NCI-H2171 (cell line): ENCODE results near the gene BAG5.

Source experiments
- DNase-seq: peaks from one replicate; lab custom pipeline; 2025; lab: John Stamatoyannopoulos, UW

The BAG5 gene, protein sequence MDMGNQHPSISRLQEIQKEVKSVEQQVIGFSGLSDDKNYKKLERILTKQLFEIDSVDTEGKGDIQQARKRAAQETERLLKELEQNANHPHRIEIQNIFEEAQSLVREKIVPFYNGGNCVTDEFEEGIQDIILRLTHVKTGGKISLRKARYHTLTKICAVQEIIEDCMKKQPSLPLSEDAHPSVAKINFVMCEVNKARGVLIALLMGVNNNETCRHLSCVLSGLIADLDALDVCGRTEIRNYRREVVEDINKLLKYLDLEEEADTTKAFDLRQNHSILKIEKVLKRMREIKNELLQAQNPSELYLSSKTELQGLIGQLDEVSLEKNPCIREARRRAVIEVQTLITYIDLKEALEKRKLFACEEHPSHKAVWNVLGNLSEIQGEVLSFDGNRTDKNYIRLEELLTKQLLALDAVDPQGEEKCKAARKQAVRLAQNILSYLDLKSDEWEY

DNA sequence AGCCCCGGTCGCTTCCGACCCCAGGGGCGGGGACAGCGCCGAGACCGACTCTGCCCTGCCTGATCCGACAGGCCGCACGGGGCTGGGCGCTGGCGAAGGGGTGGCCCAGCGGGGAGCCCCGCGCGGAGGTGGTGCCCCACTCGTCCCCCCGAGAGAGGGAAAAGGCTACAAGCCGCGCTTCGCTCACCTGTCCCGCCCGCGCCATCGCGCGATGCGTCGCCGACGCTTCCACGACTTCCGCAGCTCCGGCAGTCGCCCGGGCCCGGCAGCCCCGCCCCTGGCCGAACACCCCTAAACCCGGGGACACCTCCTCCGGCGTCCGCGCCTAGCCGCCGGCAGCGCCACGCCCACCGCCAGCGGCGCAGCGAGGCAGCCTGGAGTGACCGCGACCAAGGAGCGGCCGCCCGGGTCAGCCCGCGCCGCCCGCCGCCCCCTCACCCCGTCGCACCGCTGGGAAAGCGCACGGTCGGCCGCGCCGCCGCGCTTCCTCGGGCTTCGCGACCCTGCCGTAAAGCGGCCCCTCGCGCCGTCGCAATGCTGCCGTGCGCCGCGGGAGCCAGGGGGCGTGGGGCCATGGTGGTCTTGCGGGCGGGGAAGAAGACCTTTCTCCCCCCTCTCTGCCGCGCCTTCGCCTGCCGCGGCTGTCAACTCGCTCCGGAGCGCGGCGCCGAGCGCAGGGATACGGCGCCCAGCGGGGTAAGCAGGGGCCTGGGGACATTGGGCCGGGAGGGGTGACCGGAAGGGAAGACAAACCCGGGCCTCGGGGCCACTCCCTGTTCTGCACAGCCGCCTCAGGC lies at the start of gene BAG5, which contains the start of gene COA8:
Gene BAG5, minus strand, starts transcription at position 229 of the 797 bp plus-strand sequence. CDS start 1,493 bp downstream, outside the sequence.
Gene COA8, plus strand, starts transcription at position 532 of the 797 bp plus-strand sequence. Its CDS starts 42 bp downstream, at position 574.
- DNase-seq, result peak; percentile 88

- DNase-seq, result no peak
Observed at GRCh38 chr14:103611215-103611614, 48.8 kb upstream of the BAG5 start.

DNA sequence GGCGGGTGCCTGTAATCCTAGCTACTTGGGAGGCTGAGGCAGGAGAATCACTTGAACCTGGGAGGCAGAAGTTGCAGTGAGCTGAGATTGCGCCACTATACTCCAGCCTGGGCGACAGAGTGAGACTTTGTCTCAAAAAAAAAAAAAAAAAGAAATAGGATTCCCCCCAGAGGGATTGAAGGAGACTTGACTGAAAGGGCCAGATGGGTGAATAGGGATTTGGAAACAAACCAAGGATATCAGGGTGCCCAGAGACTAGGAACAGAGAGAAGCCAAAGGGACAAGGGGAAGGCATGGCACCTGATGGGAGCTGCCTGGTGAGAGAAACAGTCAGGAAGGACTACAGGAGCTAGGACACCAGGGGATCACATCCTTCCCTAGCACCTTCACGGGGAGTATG lies 46.6 kb upstream of the BAG5 start:
- DNase-seq, result peak; percentile 90

DNA sequence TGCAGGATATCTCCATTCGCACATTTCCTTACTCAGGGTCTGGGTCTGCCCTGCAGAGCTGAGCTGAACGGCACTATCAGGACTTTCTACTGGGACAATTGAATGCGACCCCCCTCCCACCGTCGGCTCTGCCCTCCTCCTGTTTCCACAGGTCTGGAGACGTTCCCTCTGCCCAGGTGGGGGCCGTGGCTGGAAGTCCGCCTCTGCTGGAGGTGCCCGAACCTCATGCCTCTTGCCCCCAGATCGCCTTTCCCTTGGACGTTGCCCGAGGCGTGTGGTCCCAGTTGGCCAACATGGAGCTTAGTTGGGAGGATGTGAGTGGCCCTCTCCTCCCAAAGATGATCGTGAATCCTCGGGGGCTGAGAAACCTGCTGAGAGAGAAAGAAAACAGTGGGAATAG lies 45.4 kb upstream of the BAG5 start:
- no peak for DNase-seq

- peak; percentile 90 for DNase-seq
Observed at GRCh38 chr14:103606963-103607668, 44.7 kb upstream of the BAG5 start.

GRCh38 chr14:103604620-103605019 lies 42.2 kb upstream of the BAG5 start:
- no peak for DNase-seq

DNA sequence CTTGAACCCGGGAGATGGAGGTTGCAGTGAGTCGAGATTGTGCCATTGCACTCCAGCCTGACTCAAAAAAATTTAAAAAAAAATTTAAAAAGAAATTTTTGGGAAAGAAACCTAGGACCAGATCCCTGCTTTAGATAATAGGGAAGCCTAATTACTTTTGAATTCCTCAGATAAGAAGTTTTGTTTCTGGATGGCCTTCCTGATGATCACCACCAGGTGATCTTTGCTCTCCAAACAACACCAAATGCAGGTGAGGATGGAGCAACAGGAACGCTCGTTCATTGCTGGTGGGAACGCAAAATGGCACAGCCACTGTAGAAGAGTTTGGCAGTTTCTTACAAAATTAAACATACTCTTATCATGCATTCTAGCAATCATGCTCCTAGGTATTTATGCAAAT lies 38.0 kb upstream of the BAG5 start:
- no peak for DNase-seq

DNA sequence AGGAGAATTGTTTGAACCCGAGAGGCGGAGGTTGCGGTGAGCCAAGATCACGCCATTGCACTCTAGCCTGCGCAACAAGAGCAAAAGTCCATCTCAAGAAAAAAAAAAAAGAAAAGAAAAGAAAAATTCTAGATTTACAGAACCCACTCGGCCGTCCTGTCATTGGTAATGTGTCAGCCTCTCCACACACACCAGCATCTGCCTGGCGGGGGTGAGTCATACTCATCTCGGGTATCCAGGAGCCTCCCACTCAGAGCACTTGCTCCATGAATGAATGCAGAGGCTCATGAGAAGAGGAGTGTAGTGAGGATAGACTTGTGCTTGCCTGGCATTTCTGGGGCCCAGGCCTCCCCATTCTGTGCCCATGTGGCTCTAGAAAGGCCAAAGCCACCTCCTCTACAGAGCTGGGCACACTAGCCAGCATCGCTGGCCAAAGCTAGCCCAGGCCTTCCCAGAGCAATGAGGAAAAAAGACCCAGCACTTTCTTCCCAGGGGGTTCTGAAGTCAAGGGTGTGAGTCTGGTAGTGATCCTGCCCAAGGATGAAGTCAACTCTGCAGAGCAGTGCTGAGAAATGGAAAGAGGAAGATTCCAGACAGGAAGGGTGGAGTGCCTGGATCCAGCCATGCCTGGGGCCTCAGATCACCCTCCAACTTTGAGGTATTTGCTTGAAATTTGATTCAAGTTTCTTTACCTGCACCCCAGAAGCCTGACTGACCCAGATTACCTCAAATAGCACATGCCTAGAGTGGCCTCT lies 35.3 kb upstream of the BAG5 start:
- peak; percentile 50 for DNase-seq

GRCh38 chr14:103594265-103594664 lies 31.8 kb upstream of the BAG5 start:
- peak; percentile 78 for DNase-seq

GRCh38 chr14:103593577-103593976 lies 31.1 kb upstream of the BAG5 start:
- DNase-seq, result no peak

GRCh38 chr14:103584326-103584915 lies 22.0 kb upstream of the BAG5 start:
- DNase-seq, result no peak

DNA sequence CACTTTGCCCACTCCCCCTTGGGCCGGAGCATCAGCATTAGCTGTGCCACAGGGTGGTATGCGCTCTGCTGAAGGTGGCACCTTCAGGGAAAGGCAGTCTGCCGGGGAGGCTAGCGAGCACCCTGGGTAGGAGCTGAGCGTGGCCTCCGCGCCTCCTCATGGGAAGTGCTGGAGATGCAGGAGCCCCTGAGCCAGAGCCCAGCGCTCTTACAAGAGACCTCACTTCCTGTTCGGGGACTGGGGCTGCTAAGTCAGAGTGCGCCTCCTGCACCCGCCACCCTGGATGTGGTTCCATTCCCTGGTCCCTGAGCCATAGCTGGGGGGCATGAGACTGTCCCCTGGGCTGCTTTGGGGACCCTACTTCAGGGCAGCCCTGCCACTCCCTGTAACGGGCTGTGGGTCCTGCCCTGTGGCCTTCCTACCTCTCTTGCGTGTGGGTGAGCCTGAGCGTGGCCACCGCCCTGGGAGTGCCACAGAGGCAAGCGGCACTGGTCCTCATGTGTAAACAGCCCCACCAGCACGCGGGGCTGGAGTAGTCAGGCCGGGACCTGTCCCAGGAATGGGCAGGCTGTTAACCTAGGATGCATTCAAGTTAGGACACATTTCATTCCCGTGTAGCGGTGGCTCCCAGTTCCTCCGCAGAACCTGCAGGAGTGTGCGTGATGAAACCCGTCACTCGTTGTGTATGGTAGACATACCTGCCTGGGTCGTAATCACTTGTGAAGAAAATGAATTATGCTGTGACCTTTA lies 19.7 kb upstream of the BAG5 start:
- DNase-seq, result no peak

DNA sequence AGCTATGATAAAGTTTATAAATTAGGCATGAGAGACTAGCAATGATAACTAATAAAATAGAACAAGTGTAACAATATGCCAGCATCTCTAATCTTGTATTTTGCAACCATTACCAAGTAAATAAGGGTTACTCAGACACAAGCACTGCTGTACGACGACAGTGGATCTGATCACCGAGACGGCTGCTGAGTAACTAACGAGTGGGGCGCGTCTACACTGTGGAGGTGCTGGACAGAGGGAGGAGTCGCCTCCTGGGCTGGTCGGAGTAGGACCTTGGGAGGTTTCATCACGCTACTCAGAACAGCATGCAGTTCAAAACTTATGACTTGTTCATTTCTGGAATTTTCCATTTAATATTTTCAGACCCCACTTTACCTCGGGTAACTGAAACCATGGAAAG lies 18.7 kb upstream of the BAG5 start:
- no peak for DNase-seq

GRCh38 chr14:103578401-103579075 lies 16.1 kb upstream of the BAG5 start:
- no peak for DNase-seq

DNA sequence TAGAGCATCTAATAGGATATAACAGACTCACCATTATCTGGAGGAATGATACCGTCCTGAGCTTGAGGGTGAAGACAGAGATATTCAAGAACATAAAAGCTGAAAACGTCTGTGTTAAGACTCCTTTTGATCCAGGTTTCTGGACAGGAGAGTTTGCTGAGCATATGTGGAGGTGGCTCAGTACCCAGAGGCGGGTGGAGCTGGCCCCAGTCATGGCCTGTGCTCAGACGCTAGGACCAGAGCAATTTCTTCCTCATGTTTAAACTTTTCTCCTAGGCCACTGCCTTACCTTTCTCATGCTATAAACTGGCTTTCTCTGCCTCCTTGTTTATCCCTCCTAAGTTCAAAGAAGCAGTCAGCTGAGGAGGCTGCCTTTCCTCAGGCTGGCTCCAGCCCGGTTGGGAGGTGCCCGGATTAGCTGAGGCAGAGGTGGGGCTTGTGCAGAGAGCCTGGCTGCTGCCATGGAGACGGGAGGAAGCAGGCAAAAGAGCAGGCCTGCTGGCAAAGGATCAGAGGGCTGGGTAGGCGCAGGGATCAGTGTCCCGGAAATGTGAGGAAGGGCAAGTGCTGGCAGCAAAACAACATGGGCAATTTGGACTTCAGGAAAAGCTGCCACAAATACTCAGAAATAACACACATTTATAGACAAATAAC lies 14.0 kb upstream of the BAG5 start:
- peak; percentile 67 for DNase-seq

DNA sequence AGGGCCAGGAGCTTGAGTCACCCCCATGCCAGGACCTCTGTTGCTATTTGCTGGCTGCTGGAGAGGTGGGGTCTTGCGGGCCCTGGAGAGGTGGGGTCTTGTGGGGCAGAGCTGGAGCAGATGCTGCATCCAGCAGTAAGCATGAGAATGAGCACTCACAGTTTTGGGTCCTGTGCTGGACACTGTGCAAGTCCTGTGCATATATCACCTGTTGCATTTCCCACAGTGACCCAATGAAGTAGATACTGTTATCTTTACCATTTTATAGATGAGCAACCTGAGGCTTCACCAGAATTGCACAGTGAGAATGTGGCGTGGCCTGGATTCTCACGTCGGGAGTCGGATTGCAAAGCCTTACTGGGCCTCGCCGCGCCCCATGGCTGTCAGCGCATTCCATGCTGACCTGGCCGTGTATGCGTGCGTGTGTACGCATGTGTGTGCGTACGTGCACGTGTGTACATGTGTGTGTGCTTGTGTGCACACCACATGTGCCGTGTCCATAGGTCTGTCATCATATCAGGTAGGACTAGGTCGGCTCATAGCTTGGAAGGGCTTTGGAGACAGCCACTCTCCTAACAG lies 12.3 kb upstream of the BAG5 start:
- no peak for DNase-seq

GRCh38 chr14:103574104-103574503 lies 11.6 kb upstream of the BAG5 start:
- DNase-seq, result no peak

- no peak for DNase-seq
Observed at GRCh38 chr14:103569408-103569807, 7.0 kb upstream of the BAG5 start.

- no peak for DNase-seq
Observed at GRCh38 chr14:103568952-103569351, 6.5 kb upstream of the BAG5 start.
